Mucosa of stomach (tissue), 1 donor: Measurements from ENCODE around the gene RABGAP1L.

Experiments
- H3K27me3 ChIP-seq: one replicate; pipeline ENCODE4 v1.7.0; 2013; ENCODE audit warnings: mild to moderate bottlenecking, low read length; ENCODE audit not compliant: control insufficient read depth, insufficient read depth
- H3K36me3 ChIP-seq: one replicate; pipeline ENCODE4 v1.7.0; 2013; ENCODE audit warnings: low read length; ENCODE audit not compliant: control insufficient read depth, insufficient read depth
- H3K4me1 ChIP-seq: one replicate; pipeline ENCODE4 v1.7.0; 2013; ENCODE audit warnings: mild to moderate bottlenecking, low read length; ENCODE audit not compliant: control insufficient read depth, insufficient read depth
- H3K4me3 ChIP-seq: one replicate; pipeline ENCODE4 v1.7.0; 2013; ENCODE audit warnings: low read length
- H3K9ac ChIP-seq: one replicate; pipeline ENCODE4 v1.7.0; 2013; ENCODE audit warnings: mild to moderate bottlenecking, low read length, moderate library complexity
- H3K9me3 ChIP-seq: one replicate; pipeline ENCODE4 v1.7.0; 2013; ENCODE audit warnings: mild to moderate bottlenecking, low read length, moderate library complexity; ENCODE audit not compliant: control insufficient read depth
- donor health status: Pancreatic carcinoma.

Gene RABGAP1L

DNA sequence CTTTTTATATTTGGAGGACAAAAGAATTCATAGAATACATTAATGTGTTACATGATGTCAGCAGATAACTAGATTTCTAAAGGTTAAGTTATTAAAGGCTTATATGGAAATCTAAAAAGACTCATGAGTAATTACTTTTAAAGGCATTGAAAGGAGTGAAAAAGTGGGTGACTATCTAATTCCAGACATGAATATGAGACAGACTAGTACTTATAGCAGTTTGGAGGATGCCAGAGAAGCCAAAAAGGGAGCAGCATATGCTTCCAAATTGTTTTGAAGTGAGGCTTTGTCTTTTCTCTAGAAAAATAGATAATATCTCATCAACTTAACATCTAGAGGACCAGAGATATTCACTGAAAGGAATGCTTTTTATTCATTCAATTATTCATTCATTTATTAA lies 564.9 kb downstream of the RABGAP1L start:
- no peaks in the 10 kb centered on the region for H3K4me1 ChIP-seq
- H3K9ac ChIP-seq = no peak overlapping the region
- H3K27me3 ChIP-seq = no peaks in the 10 kb centered on the region
- no peaks in the 10 kb centered on the region for H3K9me3 ChIP-seq
- no peaks in the 10 kb centered on the region for H3K36me3 ChIP-seq
- H3K4me3 ChIP-seq = no peak overlapping the region

DNA sequence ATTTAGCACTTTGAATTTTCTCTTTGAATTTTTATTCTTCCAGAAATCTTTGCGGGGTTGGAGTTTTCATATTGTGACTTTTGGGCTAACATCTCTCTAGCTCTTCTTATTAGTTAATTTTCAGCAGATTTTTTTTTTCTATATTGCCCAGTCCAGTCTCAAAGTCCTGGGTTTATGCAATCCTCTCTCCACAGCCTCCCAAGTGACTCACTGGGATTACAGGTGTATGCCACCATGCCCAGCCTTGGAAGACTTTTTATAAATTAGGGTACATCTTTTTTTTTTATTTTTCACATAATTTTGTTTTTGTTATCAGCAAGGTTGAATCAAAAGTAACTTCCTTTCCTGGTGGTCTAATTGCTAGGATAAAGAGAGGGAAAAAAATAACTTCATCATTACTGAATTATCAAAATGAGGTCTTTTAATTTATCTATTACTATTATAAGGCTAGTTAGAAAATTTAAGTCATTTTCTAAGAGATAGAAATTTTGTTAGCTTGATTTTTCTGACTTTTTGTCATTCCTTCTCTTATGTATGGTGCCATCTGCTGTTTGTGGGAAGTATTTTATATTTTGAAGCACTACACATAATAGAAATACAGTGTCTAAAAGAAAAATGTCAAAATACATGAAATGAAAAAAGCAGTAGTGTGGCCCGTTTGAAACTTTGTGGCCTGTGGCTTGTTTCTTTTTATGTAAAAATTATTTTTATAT lies 567.0 kb downstream of the RABGAP1L start:
- Histone ChIP-seq H3K4me1 (no peaks in the 10 kb centered on the region), H3K27me3 (no peaks in the 10 kb centered on the region), H3K9ac (no peak overlapping the region), H3K4me3 (no peak overlapping the region), H3K36me3 (no peaks in the 10 kb centered on the region), H3K9me3 (no peaks in the 10 kb centered on the region)

GRCh38 chr1:174726880-174727585 lies 567.7 kb downstream of the RABGAP1L start:
- H3K9me3 ChIP-seq = no peaks in the 10 kb centered on the region

DNA sequence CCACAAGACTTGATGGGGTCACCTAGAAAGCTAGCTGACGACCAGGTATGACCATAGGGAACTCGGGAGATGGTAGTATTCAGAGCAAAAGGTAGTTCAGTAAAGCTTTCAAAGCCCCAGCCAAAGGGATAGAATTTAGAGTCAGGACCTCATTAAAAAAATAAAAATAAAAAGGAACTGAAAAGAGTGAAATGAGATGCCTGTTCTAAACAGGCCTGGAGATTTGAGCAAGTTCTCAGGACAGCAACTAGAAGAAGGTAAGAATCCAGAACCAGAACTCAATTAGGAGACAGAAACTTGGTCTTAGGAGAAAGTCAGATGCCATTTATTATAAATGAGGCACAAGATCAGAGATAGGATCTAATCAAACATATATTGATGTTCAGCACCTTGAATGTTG lies 575.0 kb downstream of the RABGAP1L start:
- Histone ChIP-seq H3K4me1 (no peaks in the 10 kb centered on the region), H3K36me3 (no peaks in the 10 kb centered on the region), H3K9me3 (peaks cover 6% of the 10 kb centered on the region), H3K4me3 (no peak overlapping the region), H3K27me3 (no peaks in the 10 kb centered on the region), H3K9ac (no peak overlapping the region)

More at GRCh38 chr1:174726880-174727585, 567.7 kb downstream of the RABGAP1L start:
- no peak overlapping the region for H3K4me3 ChIP-seq
- H3K4me1 ChIP-seq = no peaks in the 10 kb centered on the region
- no peak overlapping the region for H3K9ac ChIP-seq
- no peaks in the 10 kb centered on the region for H3K36me3 ChIP-seq
- H3K27me3 ChIP-seq = no peaks in the 10 kb centered on the region

GRCh38 chr1:174736831-174737230 lies 577.5 kb downstream of the RABGAP1L start:
- H3K4me3 ChIP-seq = no peak overlapping the region
- no peaks in the 10 kb centered on the region for H3K36me3 ChIP-seq
- H3K9me3 ChIP-seq = peaks cover 6% of the 10 kb centered on the region
- H3K4me1 ChIP-seq = no peaks in the 10 kb centered on the region
- no peaks in the 10 kb centered on the region for H3K27me3 ChIP-seq
- H3K9ac ChIP-seq = no peak overlapping the region

DNA sequence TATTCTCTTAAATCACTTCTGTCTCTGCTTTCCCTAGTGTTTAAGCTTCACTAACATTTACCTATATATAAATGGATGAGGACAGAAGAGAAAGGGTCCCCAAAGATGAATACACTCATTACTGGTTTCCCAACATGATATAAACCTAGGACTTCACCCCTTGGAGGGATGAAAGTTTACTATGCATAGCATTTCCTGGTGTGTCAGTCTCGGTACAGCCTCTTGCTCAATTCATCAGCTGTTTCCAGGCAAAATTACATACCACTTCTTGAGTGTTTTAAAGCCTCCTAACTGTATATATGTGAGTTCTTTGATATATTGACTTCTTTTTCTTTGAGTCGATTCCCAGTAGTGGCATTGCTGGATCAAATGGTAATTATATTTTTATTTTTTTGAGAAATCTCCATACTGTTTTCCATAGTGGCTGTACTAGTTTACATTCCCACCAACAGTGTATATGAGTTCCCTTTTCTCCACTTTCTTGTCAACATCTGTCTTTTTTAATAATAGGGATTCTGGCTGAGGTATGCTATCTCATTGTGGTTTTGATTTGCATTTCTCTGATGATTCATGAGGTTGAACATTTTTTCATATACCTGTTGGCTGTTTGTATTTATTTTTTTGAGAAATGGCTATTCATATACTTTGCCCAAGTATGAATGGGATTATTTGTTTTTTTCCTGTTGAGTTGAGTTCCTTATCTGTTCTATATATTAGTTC lies 581.1 kb downstream of the RABGAP1L start:
- Histone ChIP-seq H3K9ac (no peak overlapping the region), H3K27me3 (no peaks in the 10 kb centered on the region), H3K4me1 (no peaks in the 10 kb centered on the region), H3K36me3 (no peaks in the 10 kb centered on the region), H3K4me3 (no peak overlapping the region), H3K9me3 (peaks cover 6% of the 10 kb centered on the region)

DNA sequence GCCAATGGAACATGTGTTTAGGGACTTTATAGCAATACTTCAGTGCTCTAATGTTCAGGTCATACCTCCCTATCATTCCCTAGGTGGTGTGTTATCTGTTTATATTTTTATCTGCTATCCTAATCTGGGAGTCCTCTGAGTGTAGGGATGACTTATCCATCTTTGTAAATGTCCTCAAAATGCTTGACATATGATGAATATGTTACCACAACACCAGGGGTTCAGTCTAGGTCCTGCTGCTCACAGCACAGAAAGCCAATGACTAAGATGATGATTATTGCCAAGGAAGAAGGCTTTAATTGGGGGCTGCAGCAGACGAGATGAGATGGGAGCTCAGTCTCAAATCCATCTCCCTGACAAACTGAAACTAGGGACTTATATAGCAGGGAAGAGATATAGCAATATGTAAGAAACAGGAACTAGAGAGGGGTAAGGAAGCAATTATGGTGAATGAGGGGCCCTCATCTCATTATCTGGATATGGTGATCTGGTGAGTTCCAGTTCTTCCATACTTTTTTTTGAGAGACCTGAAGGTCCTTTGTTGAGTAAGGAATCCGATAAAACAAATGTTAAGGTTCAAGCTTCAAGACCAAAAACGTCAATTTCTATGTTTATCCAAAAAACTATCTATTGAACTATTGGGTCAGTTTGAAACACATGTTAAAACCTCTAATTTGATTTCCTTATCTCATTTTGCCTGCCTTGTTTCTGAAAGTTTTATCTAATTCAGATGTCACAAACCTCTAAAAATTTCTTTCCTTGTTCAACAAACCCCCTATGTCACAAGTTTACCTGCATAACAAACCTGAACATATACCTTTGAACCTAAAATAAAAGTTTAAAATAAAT lies 583.7 kb downstream of the RABGAP1L start:
- Histone ChIP-seq H3K4me1 (no peaks in the 10 kb centered on the region), H3K9me3 (no peaks in the 10 kb centered on the region), H3K9ac (no peak overlapping the region)

GRCh38 chr1:174743654-174744561 lies 584.6 kb downstream of the RABGAP1L start:
- Histone ChIP-seq H3K36me3 (no peaks in the 10 kb centered on the region), H3K4me1 (no peaks in the 10 kb centered on the region), H3K9ac (no peak overlapping the region), H3K9me3 (no peaks in the 10 kb centered on the region), H3K27me3 (no peaks in the 10 kb centered on the region), H3K4me3 (no peak overlapping the region)

More for the DNA sequence above, 583.7 kb downstream of the RABGAP1L start:
- H3K4me3 ChIP-seq = no peak overlapping the region
- no peaks in the 10 kb centered on the region for H3K27me3 ChIP-seq
- no peaks in the 10 kb centered on the region for H3K36me3 ChIP-seq

DNA sequence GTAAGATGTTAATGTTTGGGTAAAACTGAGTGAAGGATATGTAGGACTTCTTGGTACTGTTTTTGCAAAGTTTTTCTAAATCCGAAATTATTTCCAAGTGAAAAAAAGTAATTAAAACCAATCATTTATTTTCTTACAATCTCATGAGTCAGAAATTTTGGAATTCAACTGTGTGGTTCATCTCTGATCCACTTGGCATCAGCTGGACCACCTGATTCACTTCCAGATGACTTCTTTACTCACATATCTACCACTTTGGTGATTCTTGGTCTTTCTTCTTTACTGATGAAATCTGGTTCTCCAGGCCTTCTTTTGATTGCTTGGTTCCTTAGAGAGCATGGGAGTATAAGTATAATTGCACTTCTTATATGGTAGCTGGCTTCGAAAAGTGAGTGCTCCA lies 585.6 kb downstream of the RABGAP1L start:
- no peak overlapping the region for H3K9ac ChIP-seq
- H3K27me3 ChIP-seq = no peaks in the 10 kb centered on the region
- no peak overlapping the region for H3K4me3 ChIP-seq
- H3K36me3 ChIP-seq = no peaks in the 10 kb centered on the region
- no peaks in the 10 kb centered on the region for H3K9me3 ChIP-seq
- H3K4me1 ChIP-seq = no peaks in the 10 kb centered on the region

DNA sequence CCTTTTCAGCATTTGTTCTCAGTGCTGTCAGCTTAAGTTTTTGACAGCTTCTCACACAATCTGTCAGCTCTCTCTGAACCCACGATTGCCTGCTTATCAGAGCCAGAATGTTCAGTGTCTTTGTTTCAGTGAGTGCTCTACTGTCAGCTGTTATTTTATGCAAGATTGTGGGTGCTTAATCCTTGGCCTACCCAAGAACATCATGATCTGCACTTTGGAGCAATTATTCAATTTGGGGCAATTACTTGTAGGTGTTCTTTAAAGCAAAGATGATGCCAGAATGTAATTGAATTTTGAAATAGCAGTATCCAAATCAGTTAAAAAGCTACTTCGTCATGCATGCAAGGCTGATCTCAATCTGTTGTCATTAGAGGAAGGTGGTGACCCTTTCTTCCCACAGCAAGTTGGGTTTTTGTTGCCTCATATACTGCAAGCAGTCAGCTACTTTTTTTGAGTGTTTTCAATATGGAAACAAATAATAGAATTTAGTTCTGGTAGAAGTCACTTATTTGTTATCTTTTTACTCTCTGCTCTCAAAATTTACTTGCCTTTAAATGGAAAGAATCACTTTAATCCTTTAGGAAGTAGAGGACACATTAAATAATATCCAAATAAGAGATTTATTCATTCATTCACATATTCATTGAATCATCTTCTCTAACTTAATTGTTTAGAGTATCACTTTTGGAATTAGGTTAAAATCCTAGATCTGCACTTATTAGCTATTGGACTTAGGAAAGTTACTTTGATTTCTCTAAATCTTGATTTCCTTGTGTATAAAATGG lies 586.9 kb downstream of the RABGAP1L start:
- H3K4me1 ChIP-seq = no peaks in the 10 kb centered on the region

More for the DNA sequence above, 586.9 kb downstream of the RABGAP1L start:
- no peaks in the 10 kb centered on the region for H3K27me3 ChIP-seq
- H3K4me3 ChIP-seq = no peak overlapping the region
- no peak overlapping the region for H3K9ac ChIP-seq
- no peaks in the 10 kb centered on the region for H3K36me3 ChIP-seq
- H3K9me3 ChIP-seq = no peaks in the 10 kb centered on the region
